K562 (cell line): ENCODE results near the gene STX1B. TPM values are rescaled to one million over a fixed set of nuclear protein-coding genes. Genes with fewer than 3 reads are reported as not detected.

Experiments used
- ATAC-seq: fragments of 200-7000 bp; cut with Tn5 transposase; 3 replicates; pipeline ENCODE4 v1.9.1; 2020; ENCODE audit warnings: moderate library complexity
- BruUV-seq: library from RNA; stranded (reverse); fragments of 400-500 nt; replicated peaks from 2 replicates; lab custom pipeline; 2021; lab: Mats Ljungman, UMichigan
- CTCF ChIA-PET: fragments of 300-600 bp; formaldehyde crosslinking; extraction: SDS; loops from one replicate; lab custom pipeline; 2021; ENCODE audit warnings: low intra/inter-chr PET ratio; lab: Yijun Ruan, JAX
- POLR2A ChIA-PET: fragments of 300-600, 350-650 bp; sonication (Branson Sonifier 250); formaldehyde crosslinking; extraction: SDS; loops from one replicate; lab custom pipeline; 2021; ENCODE audit warnings: antibody characterized with exemption, inconsistent platforms; lab: Yijun Ruan, JAX
- DNase-seq, 4 experiments: peaks; one replicate each; pipeline versions ENCODE4 v3.0.0 to v3.0.0-alpha.2; 2011 to 2018; ENCODE audit warnings: low spot score in 3 of 4, mixed read lengths in 3 of 4; ENCODE audit errors: extremely low read depth in 1 of 4
- FAIRE-seq: peaks from 2 replicates; lab custom pipeline; 2011; peaks lifted over from hg19 to GRCh38; lab: Jason Lieb, UNC
- H2AFZ ChIP-seq: 2 replicates; pipeline ENCODE4 v1.6.0; 2011; ENCODE audit warnings: low read depth, low read length, control low read depth, inconsistent platforms
- H3K27ac ChIP-seq: fragments of 200-600 bp; 3 replicates; pipeline ENCODE4 v1.8.0; 2011; ENCODE audit warnings: low read depth, mild to moderate bottlenecking, control low read depth, inconsistent platforms, low read length, moderate library complexity, mixed read lengths; ENCODE audit errors: extremely low read depth
- H3K27me3 ChIP-seq, 2 experiments: fragments of 300-600 bp in 1 of 2; 2 replicates in 1 of 2; 3 replicates in 1 of 2; pipeline versions ENCODE4 v1.6.0 to v1.8.0; 2011; ENCODE audit warnings: inconsistent platforms in 2 of 2, low read length in 2 of 2, mild to moderate bottlenecking in 1 of 2, mixed read lengths in 1 of 2, moderate library complexity in 1 of 2; ENCODE audit not compliant: control insufficient read depth in 2 of 2, insufficient read depth in 2 of 2
- H3K36me3 ChIP-seq: fragments of 300-600 bp; 3 replicates; pipeline ENCODE4 v1.8.0; 2011; ENCODE audit warnings: mild to moderate bottlenecking, low read length, inconsistent platforms; ENCODE audit not compliant: control insufficient read depth, insufficient read depth
- H3K4me1 ChIP-seq, 2 experiments: fragments of 200-600 bp in 1 of 2; replicated peaks in 1 of 2; 2 replicates in 1 of 2; 3 replicates in 1 of 2; pipeline versions ENCODE4 v1.5.1 to v1.8.0; 2011; ENCODE audit warnings: inconsistent platforms in 2 of 2, low read length in 2 of 2, mild to moderate bottlenecking in 1 of 2, mixed read lengths in 1 of 2, moderate library complexity in 1 of 2; ENCODE audit not compliant: control insufficient read depth in 2 of 2, insufficient read depth in 2 of 2
- H3K4me2 ChIP-seq: 2 replicates; pipeline ENCODE4 v1.6.1; 2011; ENCODE audit warnings: low read length, control low read depth, inconsistent platforms, mixed read lengths; ENCODE audit not compliant: insufficient read depth
- H3K4me3 ChIP-seq: fragments of 200-600 bp; sonication (generic), shearing (Covaris generic); 2 replicates; pipeline ENCODE4 v1.5.1; 2016; ENCODE audit warnings: control low read depth, inconsistent platforms
- H3K79me2 ChIP-seq: fragments of 200-600 bp; 3 replicates; pipeline ENCODE4 v1.8.0; 2011; ENCODE audit warnings: low read length, inconsistent platforms; ENCODE audit not compliant: control insufficient read depth, insufficient read depth
- H3K9ac ChIP-seq, 2 experiments: 2 replicates each; pipeline versions ENCODE4 v1.6.0 to v1.6.1; 2011; ENCODE audit warnings: low read depth in 2 of 2, low read length in 2 of 2, control low read depth in 1 of 2, inconsistent platforms in 1 of 2, mild to moderate bottlenecking in 1 of 2, mixed read lengths in 1 of 2; ENCODE audit not compliant: insufficient read depth in 1 of 2
- H3K9me1 ChIP-seq: one replicate; pipeline ENCODE4 v1.6.0; 2011; ENCODE audit warnings: inconsistent platforms, mild to moderate bottlenecking, low read length, moderate library complexity; ENCODE audit not compliant: control insufficient read depth, insufficient read depth
- H3K9me3 ChIP-seq: replicated peaks from 2 replicates; pipeline ENCODE4 v1.5.1; 2011; ENCODE audit warnings: low read depth, low read length, inconsistent platforms; ENCODE audit not compliant: control insufficient read depth, insufficient read depth
- H4K20me1 ChIP-seq: replicated peaks from 2 replicates; pipeline ENCODE4 v1.6.1; 2011; ENCODE audit warnings: low read length, inconsistent platforms, mixed read lengths; ENCODE audit not compliant: control insufficient read depth, insufficient read depth
- BACH1 ChIP-seq: fragments of 200-800 bp; sonication (Bioruptor generic); IDR thresholded peaks from 2 replicates; pipeline ENCODE4 v1.6.1; 2016; ENCODE audit warnings: missing genetic modification characterization, missing compliant biosample characterization
- BRCA1 ChIP-seq, 2 experiments: fragments of 450-650 bp in 1 of 2; sonication (generic) in 1 of 2; formaldehyde crosslinking in 1 of 2; IDR thresholded peaks; 2 replicates each; pipeline versions ENCODE4 v1.5.0 to v1.6.1; 2017 to 2020; ENCODE audit warnings: mild to moderate bottlenecking in 1 of 2, missing genetic modification reagents in 1 of 2
- ESRRA ChIP-seq: fragments of 450-650 bp; IDR thresholded peaks from 2 replicates; pipeline ENCODE4 v1.6.1; 2014; ENCODE audit warnings: low read depth, mild to moderate bottlenecking, moderate library complexity, borderline replicate concordance
- GTF2A2 ChIP-seq: IDR thresholded peaks from 2 replicates; pipeline ENCODE4 v1.6.1; 2016; ENCODE audit warnings: mild to moderate bottlenecking, missing genetic modification characterization, missing compliant biosample characterization
- KDM1A ChIP-seq, 2 experiments: fragments of 450-650 bp; IDR thresholded peaks; 2 replicates each; pipeline ENCODE4 v1.6.1; 2016; ENCODE audit warnings: mild to moderate bottlenecking in 2 of 2
- RBM15 ChIP-seq: fragments of 200-400 bp; formaldehyde crosslinking; IDR thresholded peaks from 2 replicates; pipeline ENCODE4 v1.6.1; 2018; ENCODE audit warnings: mild to moderate bottlenecking, low read length, moderate library complexity; ENCODE audit not compliant: insufficient read depth
- ZBTB8A ChIP-seq: fragments of 450-650 bp; IDR thresholded peaks from 2 replicates; pipeline ENCODE4 v1.6.1; 2018; ENCODE audit warnings: mild to moderate bottlenecking, moderate library complexity; ENCODE audit not compliant: partially characterized antibody
- ZFX ChIP-seq: sonication (generic); formaldehyde crosslinking; IDR thresholded peaks from 2 replicates; pipeline ENCODE4 v1.8.0; 2022; ENCODE audit warnings: mild to moderate bottlenecking, missing genetic modification reagents, moderate library complexity
- WGBS: fragments of 100-300 bp; shearing (Covaris generic); methylation state at CpG from one replicate; pipeline ENCODE4 v1.1.6; 2016; ENCODE audit warnings: low coverage, mixed read lengths; ENCODE audit not compliant: insufficient coverage; ENCODE audit errors: missing lambda C conversion rate; 5-methylcytosine and 5-hydroxymethylcytosine counted together
- in situ Hi-C: fragments of 300-500 bp; cut with MboI; formaldehyde crosslinking; loops from 4 replicates; pipeline ENCODE4 v1.15.0; 2018; ENCODE audit warnings: inconsistent platforms, mixed read lengths
- intact Hi-C: fragments of 100-400 bp; cut with micrococcal nuclease; formaldehyde crosslinking; loops from 2 replicates; pipeline ENCODE4 v1.14.2; 2022
- polyA plus RNA-seq, 8 experiments: library from polyadenylated mRNA; depleted of rRNA in 4 of 8; stranded (reverse) in 5 of 8; unstranded in 3 of 8; fragments of >200 nt; fragmentation: Nextera tagmentation in 2 of 8; fragmentation: Illumina TruSeq in 1 of 8; extraction: Ambion mirVana in 2 of 8; extraction: Trizol in 1 of 8; gene quantifications; 2 replicates each; pipeline versions ENCODE4 v1.2.1 to v1.2.3, GENCODE V29; 2011 to 2014; ENCODE audit warnings: inconsistent platforms in 1 of 8, missing spikeins in 1 of 8
- total RNA-seq, 7 experiments: library from RNA; depleted of rRNA in 6 of 7; stranded (reverse); fragments of >200 nt in 6 of 7; fragmentation: Illumina TruSeq in 2 of 7; extraction: Trizol in 2 of 7; gene quantifications; 2 replicates each; pipeline versions ENCODE4 v1.2.1 to v1.2.3, GENCODE V29; 2011 to 2021; ENCODE audit warnings: low replicate concordance in 1 of 7
- TF ChIP-seq, protein P1 (sequence below): sonication (generic); formaldehyde crosslinking; IDR thresholded peaks from 2 replicates; pipeline ENCODE4 v1.9.0; 2022; ENCODE audit warnings: mild to moderate bottlenecking, missing genetic modification reagents
- TF ChIP-seq, protein P2 (sequence below): fragments of 200-800 bp; sonication (Bioruptor generic); IDR thresholded peaks from 2 replicates; pipeline ENCODE4 v1.6.1; 2017; ENCODE audit warnings: missing genetic modification characterization, missing compliant biosample characterization
- TF ChIP-seq, protein P3 (sequence below), 2 experiments: fragments of 450-650 bp in 1 of 2; sonication (generic) in 1 of 2; formaldehyde crosslinking in 1 of 2; IDR thresholded peaks in 1 of 2; conservative IDR thresholded peaks in 1 of 2; 2 replicates each; pipeline versions ENCODE4 v1.6.1 to v1.8.1; 2016 to 2023; ENCODE audit warnings: mild to moderate bottlenecking in 2 of 2, moderate library complexity in 2 of 2, inconsistent platforms in 1 of 2, missing genetic modification reagents in 1 of 2
- TF ChIP-seq, protein P4 (sequence below): sonication (generic); formaldehyde crosslinking; IDR thresholded peaks from 2 replicates; pipeline ENCODE4 v1.8.0; 2022; ENCODE audit warnings: mild to moderate bottlenecking, low read depth, missing genetic modification reagents

STX1B gene
- total and polyA plus RNA-seq, 9 of the 15 experiments (the other 6 are each of a cell fraction or from before 2014, with no cell fraction given) = 0.07 to 2.5 (median 0.86) TPM

DNA sequence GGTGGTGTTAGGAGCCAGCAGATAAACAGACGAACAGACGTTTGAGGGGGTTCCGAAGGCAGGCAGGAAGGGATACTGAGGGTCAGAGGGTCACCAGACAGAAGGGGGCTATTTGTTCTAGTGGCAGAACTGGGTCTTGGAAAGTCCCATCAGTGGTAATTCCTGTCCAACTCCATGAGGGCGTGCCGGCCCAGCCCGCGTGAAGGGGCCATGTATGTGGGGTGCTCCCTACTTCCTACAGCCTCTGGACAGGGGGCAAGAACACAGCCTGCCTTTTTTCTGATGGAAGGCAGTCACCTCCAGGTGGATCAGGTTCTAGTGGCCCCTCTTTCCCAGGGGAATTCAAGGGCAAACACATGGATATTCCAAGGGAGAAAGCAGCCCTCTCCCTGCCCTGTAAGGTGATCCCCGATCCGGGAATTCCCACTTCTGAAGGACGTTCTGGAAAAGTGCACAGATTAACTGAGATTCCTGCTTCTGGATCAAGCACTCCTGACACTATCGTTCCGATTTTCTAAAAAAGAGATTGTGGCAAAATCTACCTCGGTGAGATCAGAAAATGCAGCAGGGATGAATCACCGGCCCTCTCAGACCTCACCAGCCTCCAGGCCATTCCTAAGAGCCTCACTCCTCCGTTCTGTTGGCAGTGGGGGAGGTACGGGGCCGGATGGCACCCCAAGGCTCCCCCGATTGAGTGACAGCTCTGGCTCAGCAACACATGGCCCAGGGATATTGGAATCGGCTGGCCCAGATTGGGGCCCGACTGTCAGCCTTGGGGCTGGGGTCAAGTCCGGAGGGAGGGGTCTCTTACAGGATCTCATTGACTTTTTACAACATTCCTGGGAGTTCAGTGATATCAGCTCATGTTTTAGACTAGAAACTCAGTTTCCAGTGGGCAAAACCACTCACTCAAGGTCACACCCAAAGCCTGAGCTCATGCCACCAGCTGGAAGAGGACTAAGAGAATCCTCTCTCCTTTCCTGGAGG lies 12.4 kb downstream of the STX1B start:
- no peak for ATAC-seq
- FAIRE-seq = no peak
- peaks cover 42 to 47% of the 10 kb centered on the region in 2 experiments for H3K4me1 ChIP-seq
- no peaks in the 10 kb centered on the region for H4K20me1 ChIP-seq
- BruUV-seq = no TSS peak
- CTCF ChIA-PET = no interaction called here
- peak overlapping the region; percentile 69 for H3K4me3 ChIP-seq
- peaks cover 3% of the 10 kb centered on the region; the same call in 2 of the 3 replicates for H3K79me2 ChIP-seq
- peak overlapping the region; percentile 82 for H3K4me2 ChIP-seq
- H3K9me3 ChIP-seq = no peaks in the 10 kb centered on the region
- in situ Hi-C loops (loop anchor here (10.0 to 25.0 kb wide), 2 partner anchors 317 to 439 kb away; partner anchors contain the start of genes COX6A2 and ZNF843), intact Hi-C loops (no loop called here)
- peak overlapping the region; percentile 49 to 85; a peak in 3 of 4 replicates for H3K9ac ChIP-seq
- H3K27me3 ChIP-seq = no peaks in the 10 kb centered on the region
- DNase-seq = no peak
- H3K9me1 ChIP-seq = no peaks in the 10 kb centered on the region
- H2AFZ ChIP-seq = peak overlapping the region; percentile 96
- 53% methylated on average over 21 of the region's 21 CpGs for WGBS
- peak overlapping the region; percentile 43 for H3K27ac ChIP-seq
- POLR2A ChIA-PET = interaction anchor here (0.6 to 1.6 kb wide), 10 partner anchors 14 to 510 kb away, joined by 3 to 7 read pairs (median 4); partner anchors contain the start of genes RUSF1, STX4, ZNF646 and ZNF668
- H3K36me3 ChIP-seq = no peaks in the 10 kb centered on the region
- no peak for TF ChIP-seq BACH1 (tag)
- TF ChIP-seq KDM1A (IDR thresholded peaks at IDR 0.05) = peak; percentile 47 to 69
- no peak for TF ChIP-seq GTF2A2 (tag)
- no peak for TF ChIP-seq RBM15
- TF ChIP-seq, protein P1, sequence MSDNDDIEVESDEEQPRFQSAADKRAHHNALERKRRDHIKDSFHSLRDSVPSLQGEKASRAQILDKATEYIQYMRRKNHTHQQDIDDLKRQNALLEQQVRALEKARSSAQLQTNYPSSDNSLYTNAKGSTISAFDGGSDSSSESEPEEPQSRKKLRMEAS (CRISPR knock-in tag) = no peak
- peak; percentile 29; the same call in 1 of the 2 replicates for TF ChIP-seq ZFX (CRISPR knock-in tag)
- TF ChIP-seq, protein P2, sequence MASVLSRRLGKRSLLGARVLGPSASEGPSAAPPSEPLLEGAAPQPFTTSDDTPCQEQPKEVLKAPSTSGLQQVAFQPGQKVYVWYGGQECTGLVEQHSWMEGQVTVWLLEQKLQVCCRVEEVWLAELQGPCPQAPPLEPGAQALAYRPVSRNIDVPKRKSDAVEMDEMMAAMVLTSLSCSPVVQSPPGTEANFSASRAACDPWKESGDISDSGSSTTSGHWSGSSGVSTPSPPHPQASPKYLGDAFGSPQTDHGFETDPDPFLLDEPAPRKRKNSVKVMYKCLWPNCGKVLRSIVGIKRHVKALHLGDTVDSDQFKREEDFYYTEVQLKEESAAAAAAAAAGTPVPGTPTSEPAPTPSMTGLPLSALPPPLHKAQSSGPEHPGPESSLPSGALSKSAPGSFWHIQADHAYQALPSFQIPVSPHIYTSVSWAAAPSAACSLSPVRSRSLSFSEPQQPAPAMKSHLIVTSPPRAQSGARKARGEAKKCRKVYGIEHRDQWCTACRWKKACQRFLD (CRISPR knock-in tag) = no peak
- 0 out of 2 replicates have a peak, but pooled peaks have one; percentile 11 for TF ChIP-seq ESRRA
- no peak for TF ChIP-seq BRCA1 (IDR thresholded peaks at IDR 0.05)
- TF ChIP-seq BRCA1 (CRISPR knock-in tag; IDR thresholded peaks at IDR 0.05) = 0 out of 2 replicates have a peak, but pooled peaks have one; percentile 21
- TF ChIP-seq, protein P3, sequence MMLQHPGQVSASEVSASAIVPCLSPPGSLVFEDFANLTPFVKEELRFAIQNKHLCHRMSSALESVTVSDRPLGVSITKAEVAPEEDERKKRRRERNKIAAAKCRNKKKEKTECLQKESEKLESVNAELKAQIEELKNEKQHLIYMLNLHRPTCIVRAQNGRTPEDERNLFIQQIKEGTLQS (IDR thresholded peaks at IDR 0.05) = peak; percentile 46
- TF ChIP-seq, protein P3 (CRISPR knock-in tag; conservative IDR thresholded peaks at IDR 0.05) = no peak
- TF ChIP-seq ZBTB8A = no peak
- TF ChIP-seq, protein P4, sequence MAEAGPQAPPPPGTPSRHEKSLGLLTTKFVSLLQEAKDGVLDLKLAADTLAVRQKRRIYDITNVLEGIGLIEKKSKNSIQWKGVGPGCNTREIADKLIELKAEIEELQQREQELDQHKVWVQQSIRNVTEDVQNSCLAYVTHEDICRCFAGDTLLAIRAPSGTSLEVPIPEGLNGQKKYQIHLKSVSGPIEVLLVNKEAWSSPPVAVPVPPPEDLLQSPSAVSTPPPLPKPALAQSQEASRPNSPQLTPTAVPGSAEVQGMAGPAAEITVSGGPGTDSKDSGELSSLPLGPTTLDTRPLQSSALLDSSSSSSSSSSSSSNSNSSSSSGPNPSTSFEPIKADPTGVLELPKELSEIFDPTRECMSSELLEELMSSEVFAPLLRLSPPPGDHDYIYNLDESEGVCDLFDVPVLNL (CRISPR knock-in tag) = no peak
